H9 (cell line): ENCODE data around the gene BHLHA9. TPM values are rescaled to one million over a fixed set of nuclear protein-coding genes. Genes with fewer than 3 reads are reported as not detected.

Experiments
- DNase-seq: peaks from one replicate; pipeline ENCODE4 v3.0.0-alpha.2; 2017
- H2AFZ ChIP-seq: one replicate; pipeline ENCODE4 v1.6.1; 2013; ENCODE audit warnings: mild to moderate bottlenecking, low read length, control low read depth, moderate library complexity
- H2AK5ac ChIP-seq: 2 replicates; pipeline ENCODE4 v1.6.1; 2013; ENCODE audit warnings: low read length, control low read depth, mixed read lengths; ENCODE audit not compliant: insufficient read length
- H2BK120ac ChIP-seq: one replicate; pipeline ENCODE4 v1.6.1; 2013; ENCODE audit warnings: low read depth, mild to moderate bottlenecking, low read length, control low read depth, inconsistent platforms; ENCODE audit not compliant: poor library complexity, severe bottlenecking
- H2BK12ac ChIP-seq: 2 replicates; pipeline ENCODE4 v1.6.1; 2013; ENCODE audit warnings: low read length, control low read depth, mixed read lengths, low read depth; ENCODE audit not compliant: insufficient read length
- H2BK15ac ChIP-seq: 2 replicates; pipeline ENCODE4 v1.6.1; 2013; ENCODE audit warnings: low read depth, low read length, control low read depth
- H2BK20ac ChIP-seq: one replicate; pipeline ENCODE4 v1.6.1; 2013; ENCODE audit warnings: low read depth, mild to moderate bottlenecking, low read length, control low read depth, inconsistent platforms; ENCODE audit not compliant: poor library complexity, severe bottlenecking
- H2BK5ac ChIP-seq: 2 replicates; pipeline ENCODE4 v1.6.1; 2013; ENCODE audit warnings: low read length, control low read depth, mixed read lengths; ENCODE audit not compliant: insufficient read length
- H3K14ac ChIP-seq: 2 replicates; pipeline ENCODE4 v1.6.1; 2013; ENCODE audit warnings: low read length, control low read depth; ENCODE audit not compliant: insufficient read depth
- H3K18ac ChIP-seq: 2 replicates; pipeline ENCODE4 v1.6.1; 2013; ENCODE audit warnings: low read depth, mild to moderate bottlenecking, mixed read lengths, low read length, control low read depth; ENCODE audit not compliant: insufficient read length
- H3K23ac ChIP-seq: 2 replicates; pipeline ENCODE4 v1.6.1; 2013; ENCODE audit warnings: low read length, control low read depth, mixed read lengths, low read depth; ENCODE audit not compliant: insufficient read length
- H3K23me2 ChIP-seq: 2 replicates; pipeline ENCODE4 v1.6.1; 2013; ENCODE audit warnings: low read depth, mild to moderate bottlenecking, mixed read lengths, low read length, control low read depth; ENCODE audit not compliant: insufficient read length, poor library complexity, severe bottlenecking
- H3K27ac ChIP-seq: 2 replicates; pipeline ENCODE4 v1.5.1; 2013; ENCODE audit warnings: low read length, control low read depth, mixed read lengths, low read depth; ENCODE audit not compliant: insufficient read length
- H3K27me3 ChIP-seq: 2 replicates; pipeline ENCODE4 v1.6.1; 2013; ENCODE audit warnings: low read length, control low read depth, inconsistent platforms; ENCODE audit not compliant: insufficient read depth
- H3K4ac ChIP-seq: 2 replicates; pipeline ENCODE4 v1.6.1; 2013; ENCODE audit warnings: low read depth, mild to moderate bottlenecking, control low read depth, inconsistent platforms, low read length, moderate library complexity
- H3K4me1 ChIP-seq: 2 replicates; pipeline ENCODE4 v1.6.1; 2013; ENCODE audit warnings: low read length, control low read depth, inconsistent platforms; ENCODE audit not compliant: insufficient read depth
- H3K4me2 ChIP-seq: 2 replicates; pipeline ENCODE4 v1.6.1; 2013; ENCODE audit warnings: low read length, control low read depth, mixed read lengths; ENCODE audit not compliant: insufficient read length, insufficient read depth
- H3K56ac ChIP-seq: 2 replicates; pipeline ENCODE4 v1.6.1; 2013; ENCODE audit warnings: low read depth, mild to moderate bottlenecking, mixed read lengths, low read length, control low read depth; ENCODE audit not compliant: insufficient read length
- H3K79me1 ChIP-seq: 2 replicates; pipeline ENCODE4 v1.6.1; 2013; ENCODE audit warnings: low read depth, mild to moderate bottlenecking, moderate library complexity, low read length, control low read depth, inconsistent platforms; ENCODE audit not compliant: insufficient read depth, poor library complexity, severe bottlenecking
- H3K79me2 ChIP-seq: 2 replicates; pipeline ENCODE4 v1.6.1; 2013; ENCODE audit warnings: low read length, control low read depth, inconsistent platforms; ENCODE audit not compliant: insufficient read depth
- H3K9ac ChIP-seq: 2 replicates; pipeline ENCODE4 v1.6.1; 2013; ENCODE audit warnings: low read length, control low read depth, mixed read lengths; ENCODE audit not compliant: insufficient read length; ENCODE audit errors: extremely low read depth
- H3K9me3 ChIP-seq: one replicate; pipeline ENCODE4 v1.6.1; 2013; ENCODE audit warnings: low read depth, low read length, inconsistent platforms; ENCODE audit not compliant: control insufficient read depth
- H3T11ph ChIP-seq: one replicate; pipeline ENCODE4 v1.6.1; 2013; ENCODE audit warnings: mild to moderate bottlenecking, low read length, control low read depth, inconsistent platforms
- H4K20me1 ChIP-seq: one replicate; pipeline ENCODE4 v1.6.1; 2013; ENCODE audit not compliant: control insufficient read depth, insufficient read length, insufficient read depth
- H4K5ac ChIP-seq: 2 replicates; pipeline ENCODE4 v1.6.1; 2013; ENCODE audit warnings: low read depth, mild to moderate bottlenecking, mixed read lengths, low read length, control low read depth; ENCODE audit not compliant: insufficient read length
- H4K8ac ChIP-seq: replicated peaks from 2 replicates; pipeline ENCODE4 v1.6.1; 2013; ENCODE audit warnings: low read length, control low read depth, mixed read lengths, low read depth; ENCODE audit not compliant: insufficient read length
- H4K91ac ChIP-seq: 2 replicates; pipeline ENCODE4 v1.6.1; 2013; ENCODE audit warnings: low read depth, mild to moderate bottlenecking, moderate library complexity, mixed read lengths, low read length, control low read depth; ENCODE audit not compliant: insufficient read length
- H3K27ac Mint-ChIP-seq, 3 experiments: 2 replicates in 2 of 3; 3 replicates in 1 of 3; pipeline ENCODE4 v1.8.0; 2020 to 2021; ENCODE audit warnings: mixed read lengths in 3 of 3, mild to moderate bottlenecking in 1 of 3, moderate library complexity in 1 of 3
- H3K27me3 Mint-ChIP-seq: 2 replicates; pipeline ENCODE4 v1.8.0; 2021; ENCODE audit warnings: low read depth, mild to moderate bottlenecking, moderate library complexity, mixed read lengths
- H3K36me3 Mint-ChIP-seq, 3 experiments: 2 replicates in 2 of 3; 3 replicates in 1 of 3; pipeline ENCODE4 v1.8.0; 2020 to 2021; ENCODE audit warnings: low read depth in 3 of 3, mixed read lengths in 3 of 3; ENCODE audit not compliant: insufficient read depth in 1 of 3
- H3K4me1 Mint-ChIP-seq, 2 experiments: 2 replicates each; pipeline ENCODE4 v1.8.0; 2020; ENCODE audit warnings: mixed read lengths in 2 of 2
- H3K4me3 Mint-ChIP-seq, 2 experiments: 2 replicates in 1 of 2; 3 replicates in 1 of 2; pipeline ENCODE4 v1.8.0; 2020 to 2021; ENCODE audit warnings: mild to moderate bottlenecking in 2 of 2, mixed read lengths in 2 of 2, moderate library complexity in 1 of 2
- H3K9me3 Mint-ChIP-seq, 2 experiments: 2 replicates in 1 of 2; 3 replicates in 1 of 2; pipeline ENCODE4 v1.8.0; 2020; ENCODE audit warnings: mild to moderate bottlenecking in 2 of 2, mixed read lengths in 2 of 2, moderate library complexity in 1 of 2
- CTCF ChIP-seq: fragments of 200-600 bp; sonication (generic); conservative IDR thresholded peaks from 3 replicates; pipeline ENCODE4 v1.8.0; 2021; ENCODE audit warnings: antibody characterized with exemption, mild to moderate bottlenecking
- WGBS: extraction: QIAGEN DNeasy Blood & Tissue Kit; methylation state at CpG from one replicate; pipeline ENCODE4 v1.1.7; 2013; ENCODE audit warnings: missing lambda C conversion rate, low lambda C conversion rate, mixed read lengths; ENCODE audit not compliant: insufficient read length; ENCODE audit errors: extremely low coverage; 5-methylcytosine and 5-hydroxymethylcytosine counted together
- total RNA-seq: library from RNA; stranded (reverse); gene quantifications from 2 replicates; pipeline ENCODE4 v1.2.1, GENCODE V29; 2021

BHLHA9 gene
- total RNA-seq, 1 experiment from 2014 or later: not detected

- Mint-ChIP-seq H3K9me3 (no peaks in the 10 kb centered on the region), H3K4me3 (no peak overlapping the region), H3K27ac (no peak overlapping the region), H3K27me3 (peaks cover 26% of the 10 kb centered on the region), H3K36me3 (no peaks in the 10 kb centered on the region), H3K4me1 (peaks cover 7 to 10% of the 10 kb centered on the region in 2 experiments)
- Histone ChIP-seq H3K27ac (no peak overlapping the region), H4K8ac (no peak overlapping the region), H3K9me3 (no peaks in the 10 kb centered on the region), H3K56ac (no peak overlapping the region), H2AK5ac (no peak overlapping the region), H2BK12ac (no peak overlapping the region), H2BK120ac (no peak overlapping the region), H3K4me1 (no peaks in the 10 kb centered on the region), H2BK20ac (no peak overlapping the region), H3K23me2 (no peaks in the 10 kb centered on the region), H4K91ac (no peak overlapping the region), H2AFZ (no peak overlapping the region), H2BK5ac (no peak overlapping the region), H3K79me2 (no peaks in the 10 kb centered on the region), H3K23ac (no peak overlapping the region), H4K20me1 (no peaks in the 10 kb centered on the region), H3K14ac (no peak overlapping the region), H4K5ac (no peak overlapping the region), H3K79me1 (no peaks in the 10 kb centered on the region), H3K27me3 (no peaks in the 10 kb centered on the region), H3K4ac (no peak overlapping the region), H3K18ac (no peak overlapping the region), H3T11ph (no peak overlapping the region), H3K9ac (no peak overlapping the region), H3K4me2 (no peak overlapping the region), H2BK15ac (no peak overlapping the region)
- DNase-seq: peak; percentile 28
- WGBS: no CpG with 5 or more reads among the region's 22 CpGs
- no peak for TF ChIP-seq CTCF
These were observed 29.5 kb downstream of the BHLHA9 start for GRCh38 chr17:1299552-1300370.
